ENCODE results near the gene LRBA.

- TF ChIP-seq CTCF (conservative IDR thresholded peaks at IDR 0.05) (no peak), EZH2 (IDR thresholded peaks at IDR 0.05; ENCODE audit: low read depth) (no peak)
These were observed 16.9 kb upstream of the LRBA start for GRCh38 chr4:151031831-151032605.

All from PC-9 (cell line).